C4-2B (cell line): ENCODE data around the gene MID1.

ENCODE experiments used
- CTCF ChIP-seq: fragments of 450-650 bp; conservative IDR thresholded peaks from 2 replicates; pipeline ENCODE4 v1.5.1; 2017; ENCODE audit warnings: mild to moderate bottlenecking
- ZFX ChIP-seq: fragments of 450-650 bp; IDR thresholded peaks from 2 replicates; pipeline ENCODE4 v1.6.1; 2017

- no peak for TF ChIP-seq CTCF
- no peak for TF ChIP-seq ZFX
Observed at GRCh38 chrX:10660171-10660570, 39.8 kb upstream of the MID1 start.
